Endometrial microvascular endothelial cells (primary cell): Measurements from ENCODE around the gene TGM1. TPM values are rescaled to one million over a fixed set of nuclear protein-coding genes. Genes with fewer than 3 reads are reported as not detected.
"Not testable (repeated sequence)": the region's sequence is repeated elsewhere in the genome, so short reads cannot be mapped to it uniquely, and the experiment has no call there.

Source experiments
- in situ Hi-C: cut with HindIII; loops from 2 replicates; pipeline ENCODE4 v1.10.0; 2017; ENCODE audit warnings: low sequenced_read_pairs, low pct_unique_long_range_greater_than_20kb; ENCODE audit errors: inconsistent ontology term
- total RNA-seq: library from RNA; depleted of rRNA; stranded (reverse); fragments of >200 nt; gene quantifications from one replicate; pipeline ENCODE4 v1.2.3, GENCODE V29; 2015; ENCODE audit errors: inconsistent ontology term

The TGM1 gene
- total RNA-seq, 1 donor from 2014 or later = not detected

DNA sequence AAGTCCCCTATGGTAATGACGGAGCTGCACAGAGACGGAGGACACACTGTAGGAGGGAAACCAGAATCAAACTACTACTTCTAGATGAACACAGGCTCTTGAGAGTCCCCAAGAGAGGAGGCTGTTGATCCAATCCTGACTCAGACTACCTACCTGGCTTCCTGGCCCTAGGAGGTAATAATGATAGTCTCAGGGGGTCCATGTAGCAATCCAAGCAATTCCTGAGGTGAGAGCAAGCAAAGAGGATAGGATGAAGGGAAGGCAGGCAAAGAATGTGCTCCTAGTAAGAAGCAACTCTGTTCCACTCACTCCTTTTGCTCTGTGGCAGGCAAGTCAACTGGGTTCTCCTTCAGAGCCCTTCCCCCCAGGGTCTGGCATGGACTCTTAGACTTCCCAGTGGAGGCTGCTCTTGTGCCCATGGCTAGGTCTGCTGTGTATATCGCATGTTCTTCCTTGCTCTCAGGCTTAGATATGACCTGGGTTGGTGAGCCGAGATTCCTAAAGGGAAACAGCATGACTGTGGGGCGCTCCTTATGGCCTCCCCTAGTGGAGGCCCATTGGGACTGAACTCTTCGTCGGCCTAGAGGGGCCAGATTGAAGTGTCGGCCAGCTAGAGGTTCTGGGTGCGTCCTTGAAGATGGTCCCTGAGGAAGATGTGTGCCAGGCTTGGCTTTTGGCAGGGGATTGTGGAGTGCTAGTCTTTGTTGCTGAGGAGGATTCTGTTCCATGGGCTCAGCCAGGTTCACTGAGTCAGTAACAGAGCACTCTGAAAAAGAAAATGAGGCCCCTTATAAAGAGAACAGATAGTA, 22.7 kb downstream of the TGM1 start:
- in situ Hi-C loops = no loop called here

DNA sequence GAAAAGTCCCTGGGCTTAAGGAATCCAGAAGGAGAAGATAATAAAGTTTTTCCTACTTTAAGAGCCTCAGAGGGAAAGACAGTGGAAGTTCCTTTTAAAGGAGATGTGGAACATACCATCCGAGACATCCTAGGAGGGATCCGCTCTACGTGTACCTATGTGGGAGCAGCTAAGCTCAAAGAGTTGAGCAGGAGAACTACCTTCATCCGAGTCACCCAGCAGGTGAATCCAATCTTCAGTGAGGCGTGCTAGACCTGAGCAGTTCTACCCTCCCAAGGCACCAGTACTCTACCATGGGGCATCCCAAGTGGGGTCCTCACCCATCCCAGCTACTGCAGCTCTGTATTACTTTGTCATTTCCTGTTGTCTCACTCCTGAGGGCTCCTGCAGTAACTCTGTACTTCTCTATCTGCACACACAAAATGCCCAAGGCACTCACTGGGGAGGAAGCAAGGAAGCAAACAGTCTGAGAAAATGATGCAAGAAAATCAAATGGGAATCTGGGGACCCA, 24.4 kb downstream of the TGM1 start:
- in situ Hi-C loops = no loop called here

DNA sequence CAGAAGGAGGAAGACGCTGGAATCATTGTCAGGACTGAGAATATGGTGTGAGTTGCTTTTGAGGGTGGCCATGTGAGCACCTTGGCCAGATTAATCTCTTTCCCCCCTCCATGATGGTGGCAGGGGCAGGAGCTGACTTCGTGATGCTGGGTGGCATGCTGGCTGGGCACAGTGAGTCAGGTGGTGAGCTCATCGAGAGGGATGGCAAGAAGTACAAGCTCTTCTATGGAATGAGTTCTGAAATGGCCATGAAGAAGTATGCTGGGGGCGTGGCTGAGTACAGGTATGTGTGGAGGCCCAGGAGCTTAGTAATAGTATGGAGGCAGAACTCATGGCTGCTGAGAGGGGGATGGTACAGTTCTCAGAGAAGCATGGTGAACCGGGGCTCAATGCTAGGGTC, 24.9 kb downstream of the TGM1 start:
- in situ Hi-C loops = no loop called here

DNA sequence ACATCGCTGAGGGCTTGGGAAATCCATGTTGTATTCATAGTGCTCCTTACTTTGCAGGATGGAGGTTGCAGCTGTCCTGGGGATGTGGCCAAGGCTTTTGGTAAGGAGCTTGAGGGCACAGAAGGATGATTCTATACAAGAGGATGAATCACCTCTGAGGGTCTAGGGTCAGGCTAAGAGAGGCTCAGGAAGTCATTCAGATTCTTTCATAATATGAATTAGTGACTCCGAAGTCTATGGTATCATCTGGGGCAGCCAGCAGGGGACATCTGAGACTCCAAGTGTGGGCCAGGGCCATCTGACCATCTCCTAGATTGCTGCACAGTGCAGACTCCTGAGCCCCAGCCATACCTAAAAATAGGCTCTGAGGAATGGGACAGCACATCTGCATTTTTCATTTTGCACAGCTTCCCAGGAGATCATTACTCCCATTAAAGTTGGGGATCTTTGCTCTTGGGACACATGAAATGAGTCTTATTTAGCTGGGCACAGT, 25.5 kb downstream of the TGM1 start:
- in situ Hi-C loops = no loop called here

DNA sequence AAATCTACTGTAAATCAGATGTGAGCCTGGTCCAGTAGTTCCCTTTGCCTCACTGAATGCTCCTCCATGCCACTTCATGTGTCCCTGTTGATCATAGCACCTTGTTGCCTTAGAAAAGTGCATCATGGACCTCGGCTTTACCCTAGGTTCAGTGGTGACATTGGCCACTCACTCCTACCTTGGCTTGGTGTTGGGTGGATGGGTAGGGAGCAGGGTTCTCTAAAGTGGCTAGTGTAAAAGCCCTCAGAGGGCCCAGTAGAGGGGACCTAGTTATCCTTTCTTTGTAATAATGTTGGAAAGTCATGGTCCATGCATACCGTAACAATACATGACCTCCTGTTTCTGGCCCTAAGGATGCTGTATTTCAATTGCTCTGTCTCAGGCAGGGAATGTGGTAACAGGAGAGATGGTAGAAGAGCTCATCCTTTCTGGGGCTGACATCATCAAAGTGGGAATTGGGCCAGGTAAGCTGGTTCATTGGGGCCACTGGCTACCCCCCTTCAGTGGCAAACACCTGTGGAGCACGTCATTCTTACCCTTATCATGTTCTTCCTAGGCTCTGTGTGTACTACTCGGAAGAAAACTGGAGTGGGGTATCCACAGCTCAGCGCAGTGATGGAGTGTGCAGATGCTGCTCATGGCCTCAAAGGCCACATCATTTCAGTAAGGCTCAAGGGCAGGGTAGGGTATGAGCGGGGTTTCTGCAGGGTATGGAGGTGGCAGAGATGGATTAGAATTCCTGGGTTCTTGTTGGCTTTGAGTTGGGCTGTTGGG, 26.1 kb downstream of the TGM1 start:
- in situ Hi-C loops = no loop called here

DNA sequence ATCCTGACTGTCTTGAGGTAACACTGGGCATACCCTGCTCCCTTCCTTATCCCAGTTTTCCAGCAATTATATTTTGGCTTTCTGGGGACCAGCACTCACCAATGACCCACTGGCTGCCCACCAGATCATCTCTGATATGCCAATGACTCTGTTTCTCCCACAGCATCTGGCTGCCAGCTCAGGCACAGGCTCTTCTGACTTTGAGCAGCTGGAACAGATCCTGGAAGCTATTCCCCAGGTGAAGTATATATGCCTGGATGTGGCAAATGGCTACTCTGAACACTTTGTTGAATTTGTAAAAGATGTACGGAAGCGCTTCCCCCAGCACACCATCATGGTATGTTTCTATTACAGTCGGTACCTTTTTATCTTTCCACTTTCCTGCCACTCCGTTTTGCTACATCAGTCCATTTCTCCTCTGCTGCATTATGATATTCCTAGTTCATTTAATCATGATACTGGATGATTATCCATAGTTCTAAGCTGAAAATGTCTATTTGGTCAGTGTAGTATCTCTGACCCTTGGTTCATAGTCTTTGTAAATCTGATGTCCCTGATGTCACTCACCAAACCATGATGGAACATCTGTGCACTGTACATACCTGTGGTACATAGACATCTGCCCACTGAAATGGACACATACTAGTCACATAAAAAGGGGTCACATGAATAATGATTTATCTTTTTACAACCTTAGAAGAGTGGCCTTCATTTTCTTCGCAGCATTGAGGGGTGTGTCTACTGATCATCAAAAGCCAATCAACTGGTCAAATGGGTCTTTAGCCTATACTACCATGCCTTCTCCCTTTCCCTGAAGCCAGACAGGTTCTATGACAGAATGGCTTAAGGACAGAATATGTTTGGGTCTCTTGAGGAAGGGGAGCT, 26.9 kb downstream of the TGM1 start:
- in situ Hi-C loops = no loop called here

- in situ Hi-C loops = no loop called here
Observed at GRCh38 chr14:24234095-24235005, 28.6 kb downstream of the TGM1 start.

DNA sequence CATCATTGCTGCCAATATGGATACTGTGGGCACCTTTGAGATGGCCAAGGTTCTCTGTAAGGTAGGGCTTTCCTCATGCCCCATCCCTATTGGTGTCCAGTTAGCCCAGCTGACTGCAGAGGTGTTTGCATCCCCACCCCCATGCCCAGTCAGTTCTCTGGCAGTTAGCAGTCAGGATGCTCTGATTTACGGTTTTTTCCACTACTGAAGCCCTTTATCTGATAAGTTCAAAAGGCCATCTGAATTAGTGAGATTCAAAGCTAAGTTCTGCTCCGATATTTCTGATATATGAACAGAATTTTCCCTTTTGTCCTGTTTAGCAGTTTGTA, 29.5 kb downstream of the TGM1 start:
- in situ Hi-C loops = no loop called here

GRCh38 chr14:24232645-24233537, 30.1 kb downstream of the TGM1 start, which contains the start of gene GMPR2:
Gene GMPR2 (plus strand): TSS chr14:24232929. CDS start chr14:24233254, 325 bp downstream.
- in situ Hi-C loops = no loop called here

DNA sequence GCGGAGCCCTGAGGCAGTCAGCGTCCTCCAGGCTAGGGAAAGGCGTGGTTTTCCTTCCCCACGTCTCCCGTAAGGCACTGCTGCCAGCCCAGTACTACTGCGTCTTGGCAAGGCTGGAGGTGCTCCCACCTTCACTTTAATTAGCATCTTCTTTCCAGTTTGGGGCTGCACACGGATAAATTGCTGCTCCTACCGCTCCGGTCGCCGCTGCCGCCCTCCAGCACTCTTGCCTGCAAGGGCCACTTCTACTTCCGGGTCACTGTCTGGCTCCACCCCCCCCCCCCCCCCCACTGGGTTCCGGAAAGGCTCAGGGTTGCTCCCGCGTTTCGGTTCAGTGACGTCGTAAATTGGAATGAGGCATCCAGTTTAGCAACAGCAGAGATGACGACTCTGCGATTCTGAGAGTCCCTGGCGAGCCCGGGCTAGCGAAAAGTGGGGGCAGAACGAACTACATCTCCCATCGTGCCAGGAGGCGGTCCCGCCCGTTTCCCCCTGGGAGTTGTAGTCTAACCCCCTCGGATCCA, 30.8 kb downstream of the TGM1 start, which contains the start of gene NEDD8:
Gene NEDD8, minus strand, starts transcription at position 247 of the 524 bp plus-strand sequence. Its CDS starts 100 bp downstream, at position 147.
- in situ Hi-C loops = no loop called here

DNA sequence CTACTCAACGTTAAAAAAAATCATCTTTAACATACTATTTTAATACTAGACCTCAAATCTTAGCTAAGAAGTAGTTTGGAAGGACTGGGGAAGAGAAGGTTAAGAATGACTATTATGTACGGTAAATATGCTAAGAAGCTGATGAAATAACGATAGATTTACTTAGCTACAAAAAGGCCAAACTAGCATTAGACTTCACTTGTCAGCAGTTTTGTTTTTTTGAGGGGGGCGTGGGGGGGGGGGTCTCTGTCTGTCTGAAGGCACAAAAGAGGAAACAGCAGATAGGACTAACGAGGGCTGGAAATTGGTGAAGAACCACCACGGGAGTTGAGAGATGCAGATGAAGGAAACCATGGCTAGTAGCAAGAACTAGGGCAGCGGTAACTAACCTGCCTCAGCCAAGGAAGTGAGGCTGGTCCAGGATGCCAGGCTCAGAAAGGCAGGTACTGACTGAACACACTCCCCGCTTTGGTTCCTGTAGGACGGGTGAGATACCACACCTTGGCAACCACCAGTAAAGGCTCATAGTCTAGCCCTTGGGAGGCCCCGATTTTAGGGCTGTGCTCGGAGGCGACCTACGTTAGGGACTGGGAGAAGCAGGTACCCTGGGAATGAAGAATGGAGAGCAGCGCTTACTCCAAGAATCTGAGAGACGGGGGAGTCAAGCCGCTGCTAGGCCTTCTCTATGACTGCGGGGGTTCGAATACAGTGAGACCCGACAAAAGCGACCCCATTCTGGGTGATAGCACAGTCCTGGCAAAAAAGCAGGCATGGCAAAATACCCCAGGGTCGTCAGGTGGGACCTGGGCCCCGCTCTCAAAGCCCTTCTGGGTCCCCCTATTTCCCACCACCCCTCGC, 31.5 kb downstream of the TGM1 start:
- in situ Hi-C loops = no loop called here

- in situ Hi-C loops = no loop called here
Observed at GRCh38 chr14:24228902-24229301, 34.1 kb downstream of the TGM1 start.

- in situ Hi-C loops = no loop called here
Observed at GRCh38 chr14:24226473-24226872, 36.5 kb downstream of the TGM1 start.

DNA sequence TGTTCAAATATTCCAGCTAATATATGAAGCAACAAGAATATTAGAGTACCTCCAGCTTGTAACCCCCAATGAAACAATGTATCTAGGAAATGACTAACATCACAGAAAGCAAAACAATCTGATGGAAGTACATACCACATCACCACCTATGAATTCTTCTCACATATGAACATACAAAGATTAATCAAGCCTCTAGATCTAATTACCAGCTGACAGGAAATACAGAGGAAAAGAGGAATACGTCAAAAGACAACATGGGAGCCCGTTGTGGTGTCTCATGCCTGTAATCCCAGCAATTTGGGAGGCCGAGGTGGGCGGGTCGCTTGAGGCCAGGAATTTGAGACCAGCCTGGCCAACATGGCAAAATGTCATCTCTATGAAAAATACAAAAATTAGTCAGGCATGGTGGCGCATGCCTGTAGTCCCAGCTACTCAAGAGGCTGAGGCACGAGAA, 38.3 kb downstream of the TGM1 start:
- in situ Hi-C loops = no loop called here

DNA sequence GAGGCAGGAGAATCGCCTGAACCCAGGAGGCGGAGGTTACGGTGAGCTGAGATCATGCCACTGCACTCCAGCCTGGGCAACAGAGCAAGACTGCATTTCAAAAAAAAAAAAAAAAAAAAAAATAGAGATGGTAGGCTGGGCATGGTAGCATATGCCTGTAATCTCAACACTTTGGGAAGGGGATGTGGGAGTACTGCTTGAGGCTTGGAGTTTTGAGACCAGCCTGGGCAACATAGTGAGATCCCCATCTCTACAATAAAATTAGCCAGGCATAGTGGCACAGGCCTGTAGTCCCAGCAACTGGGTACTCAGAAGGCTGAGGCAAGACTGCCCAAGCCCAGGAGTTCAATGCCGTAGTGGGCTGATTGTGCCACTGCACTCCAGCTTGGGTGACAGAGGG, 40.0 kb downstream of the TGM1 start:
- in situ Hi-C loops = not testable (repeated sequence)

DNA sequence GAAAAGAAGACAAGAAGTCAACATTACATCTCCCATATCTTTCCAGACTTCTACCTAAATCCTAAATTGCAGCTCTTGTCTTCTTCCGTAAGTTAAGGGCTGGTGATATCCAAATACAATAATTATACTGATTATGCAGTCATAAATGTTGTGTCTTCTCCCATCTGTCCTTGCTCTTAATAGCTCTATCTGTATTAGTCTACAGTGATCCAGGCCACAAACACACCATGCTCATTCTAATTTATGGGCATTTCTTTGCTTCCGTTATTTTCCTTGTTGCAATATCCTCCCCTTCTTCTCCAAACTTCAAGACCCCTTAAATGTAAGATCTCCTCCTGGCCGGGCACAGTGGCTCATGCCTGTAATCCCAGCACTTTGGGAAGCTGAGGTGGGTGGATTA, 43.5 kb downstream of the TGM1 start:
- in situ Hi-C loops = no loop called here
